Body of pancreas (tissue), 4 donors: Measurements from ENCODE around the gene ANKRD9.

Source experiments
- CTCF ChIP-seq, 7 experiments: fragments of 450-650 bp in 4 of 7; fragments of 200-600 bp in 3 of 7; sonication (generic) in 3 of 7; IDR thresholded peaks; one replicate each; pipeline ENCODE4 v1.5.1; 2016 to 2019; ENCODE audit warnings: antibody characterized with exemption in 7 of 7
- POLR2A ChIP-seq, 3 donors: fragments of 450-650 bp; IDR thresholded peaks; one replicate each; pipeline ENCODE4 v1.6.1; 2016; ENCODE audit warnings: antibody characterized with exemption in 3 of 3, mild to moderate bottlenecking in 2 of 3

- TF ChIP-seq POLR2A (IDR thresholded peaks at IDR 0.05) (no peak), CTCF (IDR thresholded peaks at IDR 0.05) (no peak)
Observed at GRCh38 chr14:102551995-102552705, 42.6 kb upstream of the ANKRD9 start.
